Peyer's patch (tissue), 4 donors: ENCODE data around the gene PSME3. TPM values are rescaled to one million over a fixed set of nuclear protein-coding genes. Genes with fewer than 3 reads are reported as not detected.
"Not testable (repeated sequence)": the region's sequence is repeated elsewhere in the genome, so short reads cannot be mapped to it uniquely, and the experiment has no call there.

Experiments
- DNase-seq, 3 donors: peaks; one replicate each; pipeline ENCODE4 v3.0.0-alpha.2; 2017 to 2019
- H3K27ac ChIP-seq, 4 donors: fragments of 200-600 bp; sonication (generic); one replicate each; pipeline ENCODE4 v1.5.1; 2016 to 2019
- H3K27me3 ChIP-seq, 2 donors: fragments of 200-600 bp; sonication (generic); one replicate each; pipeline ENCODE4 v1.5.1; 2019
- H3K36me3 ChIP-seq, 3 donors: fragments of 200-600 bp; sonication (generic); one replicate each; pipeline ENCODE4 v1.5.1; 2016 to 2019
- H3K4me1 ChIP-seq, 4 donors: fragments of 200-600 bp; sonication (generic); one replicate each; pipeline ENCODE4 v1.5.1; 2016 to 2019
- H3K4me3 ChIP-seq, 4 donors: fragments of 200-600 bp; sonication (generic); 1 replicate in 3 of 4; 2 replicates in 1 of 4; pipeline ENCODE4 v1.5.1; 2016 to 2019; ENCODE audit warnings: mild to moderate bottlenecking in 1 of 4
- H3K9me3 ChIP-seq, 4 donors: fragments of 200-600 bp; sonication (generic); one replicate each; pipeline ENCODE4 v1.5.1; 2016 to 2019; ENCODE audit warnings: mild to moderate bottlenecking in 1 of 4
- CTCF ChIP-seq, 6 experiments: fragments of 450-650 bp in 4 of 6; fragments of 200-600 bp in 2 of 6; sonication (generic) in 1 of 6; IDR thresholded peaks; one replicate each; pipeline ENCODE4 v1.5.1; 2017 to 2019; ENCODE audit warnings: antibody characterized with exemption in 6 of 6, mild to moderate bottlenecking in 3 of 6, moderate library complexity in 1 of 6
- POLR2A ChIP-seq, 2 donors: fragments of 450-650 bp; IDR thresholded peaks; one replicate each; pipeline ENCODE4 v1.5.1; 2017; ENCODE audit warnings: antibody characterized with exemption in 2 of 2, mild to moderate bottlenecking in 2 of 2, moderate library complexity in 2 of 2
- total RNA-seq, 4 donors: library from RNA; depleted of rRNA; stranded (reverse); fragments of >200 nt; gene quantifications; one replicate each; pipeline ENCODE4 v1.1.0, GENCODE V29; 2016

Gene PSME3
- total RNA-seq, 4 donors from 2014 or later = 45.6 to 75.9 (median 59.8) TPM

- TF ChIP-seq POLR2A (IDR thresholded peaks at IDR 0.05) (no peak), CTCF (IDR thresholded peaks at IDR 0.05) (no peak)
- H3K36me3 ChIP-seq = no peaks in the 10 kb centered on the region
- DNase-seq = no peak
- H3K4me3 ChIP-seq = no peak overlapping the region
- H3K4me1 ChIP-seq = peaks cover 0 to 3% (median 0%) of the 10 kb centered on the region in 4 donors
- no peak overlapping the region for H3K27ac ChIP-seq
- no peaks in the 10 kb centered on the region for H3K9me3 ChIP-seq
- H3K27me3 ChIP-seq = no peaks in the 10 kb centered on the region
These were observed 38.5 kb downstream of the PSME3 start for GRCh38 chr17:42871647-42872046.

- Histone ChIP-seq H3K27me3 (no peaks in the 10 kb centered on the region), H3K27ac (no peak overlapping the region), H3K36me3 (no peaks in the 10 kb centered on the region), H3K9me3 (no peaks in the 10 kb centered on the region), H3K4me1 (no peaks in the 10 kb centered on the region), H3K4me3 (no peak overlapping the region)
- TF ChIP-seq CTCF (IDR thresholded peaks at IDR 0.05) (no peak), POLR2A (IDR thresholded peaks at IDR 0.05) (no peak)
- no peak for DNase-seq
These were observed 39.2 kb downstream of the PSME3 start for GRCh38 chr17:42872251-42872965.

GRCh38 chr17:42873315-42873714 is 40.1 kb downstream of the PSME3 start:
- Histone ChIP-seq H3K9me3 (no peaks in the 10 kb centered on the region), H3K27me3 (no peaks in the 10 kb centered on the region), H3K4me1 (no peaks in the 10 kb centered on the region), H3K36me3 (no peaks in the 10 kb centered on the region), H3K27ac (no peak overlapping the region), H3K4me3 (no peak overlapping the region)
- TF ChIP-seq CTCF (IDR thresholded peaks at IDR 0.05) (no peak), POLR2A (IDR thresholded peaks at IDR 0.05) (no peak)
- DNase-seq = no peak

- not testable (repeated sequence) for H3K4me3 ChIP-seq, H3K27ac ChIP-seq, H3K4me1 ChIP-seq, H3K36me3 ChIP-seq, DNase-seq, H3K9me3 ChIP-seq, H3K27me3 ChIP-seq
These were observed 40.9 kb downstream of the PSME3 start for GRCh38 chr17:42873932-42874695.

DNA sequence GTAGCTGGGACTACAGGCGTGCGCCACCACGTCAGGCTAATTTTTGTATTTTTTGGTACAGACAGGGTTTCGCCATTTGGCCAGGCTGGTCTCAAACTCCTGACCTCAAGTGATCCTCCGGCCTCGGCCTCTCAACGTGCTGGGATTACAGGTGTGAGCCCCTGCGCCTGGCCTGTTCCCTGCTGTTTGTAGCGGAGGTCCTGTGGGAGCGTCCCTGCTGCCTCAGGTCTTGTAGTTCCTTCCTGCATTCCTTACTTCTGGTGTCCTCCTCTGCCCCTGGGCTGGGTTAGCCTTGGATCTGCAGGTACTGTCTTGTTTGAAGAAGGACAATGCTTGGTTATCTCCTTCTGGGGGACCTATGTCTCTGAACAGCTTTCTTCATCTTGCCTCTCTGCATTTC is 43.8 kb downstream of the PSME3 start:
- H3K4me3 ChIP-seq = no peak overlapping the region
- H3K4me1 ChIP-seq = no peaks in the 10 kb centered on the region
- H3K27me3 ChIP-seq = no peaks in the 10 kb centered on the region
- no peaks in the 10 kb centered on the region for H3K9me3 ChIP-seq
- H3K27ac ChIP-seq = no peak overlapping the region
- TF ChIP-seq CTCF (IDR thresholded peaks at IDR 0.05) (no peak), POLR2A (IDR thresholded peaks at IDR 0.05) (no peak)
- DNase-seq = no peak
- no peaks in the 10 kb centered on the region for H3K36me3 ChIP-seq

DNA sequence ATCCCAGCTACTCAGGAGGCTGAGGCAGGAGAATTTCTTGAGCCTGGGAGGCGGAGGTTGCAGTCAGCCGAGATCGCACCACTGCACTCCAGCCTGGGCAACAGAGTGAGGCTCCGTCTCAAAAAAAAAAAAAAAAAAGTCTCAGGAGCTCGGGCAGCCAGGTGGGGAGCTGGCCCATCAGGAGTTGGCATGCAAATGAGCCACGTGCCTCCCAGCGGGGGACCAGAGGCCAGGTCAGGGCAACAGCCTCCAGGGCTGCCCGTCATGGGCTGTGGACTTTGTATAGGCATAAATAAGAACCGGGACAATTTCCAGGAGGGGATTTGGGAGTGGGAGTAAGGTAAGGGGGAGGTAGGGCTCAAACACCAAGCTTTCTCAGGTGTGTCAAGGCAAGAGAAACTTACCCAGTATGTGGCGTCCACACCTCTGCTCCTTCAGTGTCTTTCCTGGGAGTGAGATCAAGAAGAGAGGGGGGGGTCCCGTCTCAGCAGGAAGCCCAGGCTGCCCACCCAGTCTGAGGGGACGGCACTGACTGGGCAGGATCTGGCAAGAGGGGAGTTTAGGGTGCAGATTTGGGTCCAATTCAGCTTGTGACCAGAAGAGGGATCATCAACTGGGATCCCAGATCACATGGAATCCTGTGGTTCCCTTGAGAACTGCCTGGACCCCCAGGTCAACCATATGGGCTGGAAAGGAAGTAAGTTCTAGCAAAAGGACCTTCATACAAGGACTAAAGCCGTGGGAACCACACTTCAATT is 45.1 kb downstream of the PSME3 start:
- Histone ChIP-seq H3K4me1 (no peaks in the 10 kb centered on the region), H3K9me3 (no peaks in the 10 kb centered on the region), H3K4me3 (peak overlapping the region in 1 of 4 donors; percentile 39), H3K36me3 (no peaks in the 10 kb centered on the region), H3K27ac (no peak overlapping the region), H3K27me3 (no peaks in the 10 kb centered on the region)
- peak in 2 of 3 donors; percentile 68 to 81 for DNase-seq
- TF ChIP-seq CTCF (IDR thresholded peaks at IDR 0.05) = peak in 1 of 6 experiments; percentile 5
- no peak for TF ChIP-seq POLR2A (IDR thresholded peaks at IDR 0.05)
